RCC 7860 (cell line): ENCODE data around the gene TCP11L2.

ENCODE experiments used
- DNase-seq: peaks from one replicate; pipeline ENCODE4 v3.0.0-alpha.2; 2015; ENCODE audit warnings: low spot score
- FAIRE-seq: peaks from 2 replicates; lab custom pipeline; 2012; peaks lifted over from hg19 to GRCh38; lab: Jason Lieb, UNC

Gene TCP11L2

DNA sequence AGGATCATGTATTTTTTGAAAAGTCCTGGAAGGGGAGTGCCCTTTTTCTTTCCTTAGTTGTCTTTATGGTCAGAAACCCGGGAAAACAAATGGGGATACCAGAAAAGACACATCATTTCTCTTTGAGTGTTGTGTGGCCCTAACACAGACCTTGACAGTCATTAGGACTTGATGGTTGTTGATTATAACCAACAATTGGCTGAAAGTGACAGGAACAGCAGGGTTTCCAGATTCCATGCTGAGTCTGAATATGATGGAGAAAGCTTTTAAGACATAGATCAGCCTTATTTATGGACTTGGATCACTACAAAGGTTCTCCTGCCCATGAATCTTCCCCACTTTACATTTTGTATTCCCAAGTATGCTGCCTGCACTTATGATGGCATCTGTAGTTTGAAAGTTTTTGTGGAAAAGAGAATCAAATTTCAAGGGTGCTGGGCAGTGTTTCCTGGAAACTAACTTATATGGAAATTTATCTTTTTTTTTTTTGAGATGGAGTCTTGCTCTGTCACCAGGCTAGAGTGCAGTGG lies 85.4 kb downstream of the TCP11L2 start:
- no peak for FAIRE-seq
- DNase-seq: no peak

DNA sequence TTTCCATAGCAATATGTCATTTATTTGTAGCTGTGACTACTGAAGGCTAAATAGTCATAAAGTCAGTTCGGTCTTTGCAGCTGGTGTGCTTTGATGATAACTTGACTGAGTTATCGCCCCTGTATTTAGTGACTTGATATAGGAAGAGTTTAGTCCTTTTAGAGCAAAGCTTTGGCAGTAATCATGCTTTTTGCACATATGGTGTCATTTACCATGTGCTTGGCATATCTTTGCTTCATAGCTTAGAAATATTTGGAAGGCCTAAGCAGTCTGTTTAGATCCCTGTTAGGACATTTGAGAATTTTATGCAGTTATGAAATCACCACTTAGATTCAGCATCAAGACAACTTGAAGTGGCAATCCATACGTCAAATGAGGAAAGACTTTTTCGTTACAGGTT lies 86.6 kb downstream of the TCP11L2 start:
- DNase-seq: no peak
- FAIRE-seq: no peak

DNA sequence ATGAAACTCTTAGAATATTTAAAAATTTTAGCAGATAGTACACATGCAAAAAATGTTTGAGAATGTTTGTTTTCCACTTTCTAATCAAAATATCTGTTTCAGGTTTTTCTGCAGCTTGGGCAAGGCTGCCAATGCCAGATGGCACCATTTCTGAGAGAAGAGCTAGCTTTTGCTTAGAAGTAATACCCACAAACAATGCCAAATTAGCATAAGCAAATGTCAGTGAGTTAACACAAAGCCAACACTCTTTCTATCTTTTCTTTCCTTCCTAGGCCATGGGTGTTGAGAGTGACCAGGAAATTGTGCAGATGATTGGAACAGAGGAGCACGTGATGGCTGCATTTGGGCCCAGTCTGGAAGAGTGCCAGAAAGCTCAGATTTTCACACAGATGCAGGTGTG lies 90.2 kb downstream of the TCP11L2 start:
- FAIRE-seq: no peak
- no peak for DNase-seq
